Trophoblast cell (in vitro differentiated cells and primary cell): ENCODE data around the gene SARS1.

Experiments
- DNase-seq, 2 donors: peaks; one replicate each; pipeline ENCODE4 v3.0.0-alpha.2; 2016
- H2AFZ ChIP-seq: 2 replicates; pipeline ENCODE4 v1.6.1; 2013; ENCODE audit warnings: low read length, moderate library complexity, mild to moderate bottlenecking; ENCODE audit not compliant: insufficient read depth, poor library complexity
- H2AK5ac ChIP-seq: 2 replicates; pipeline ENCODE4 v1.6.1; 2013; ENCODE audit warnings: mild to moderate bottlenecking, low read length
- H2BK120ac ChIP-seq: 2 replicates; pipeline ENCODE4 v1.6.1; 2013; ENCODE audit warnings: low read length, mild to moderate bottlenecking, moderate library complexity; ENCODE audit not compliant: insufficient read depth, poor library complexity
- H2BK12ac ChIP-seq: 2 replicates; pipeline ENCODE4 v1.6.1; 2013; ENCODE audit warnings: mild to moderate bottlenecking, low read length, moderate library complexity
- H2BK5ac ChIP-seq: 2 replicates; pipeline ENCODE4 v1.6.1; 2013; ENCODE audit warnings: low read length, low read depth, moderate library complexity, mild to moderate bottlenecking; ENCODE audit not compliant: poor library complexity
- H3K14ac ChIP-seq: 2 replicates; pipeline ENCODE4 v1.6.1; 2013; ENCODE audit warnings: mild to moderate bottlenecking, low read length
- H3K18ac ChIP-seq: 2 replicates; pipeline ENCODE4 v1.6.1; 2013; ENCODE audit warnings: mild to moderate bottlenecking, low read length
- H3K23ac ChIP-seq: 2 replicates; pipeline ENCODE4 v1.6.1; 2013; ENCODE audit warnings: low read length
- H3K27ac ChIP-seq: 2 replicates; pipeline ENCODE4 v1.5.1; 2013; ENCODE audit warnings: low read depth, mild to moderate bottlenecking, inconsistent platforms, low read length, moderate library complexity
- H3K27me3 ChIP-seq: 2 replicates; pipeline ENCODE4 v1.6.1; 2013; ENCODE audit warnings: inconsistent platforms, mild to moderate bottlenecking, low read length, moderate library complexity; ENCODE audit not compliant: insufficient read depth
- H3K36me3 ChIP-seq, 2 experiments: 1 replicate in 1 of 2; 2 replicates in 1 of 2; pipeline ENCODE4 v1.6.1; 2013; ENCODE audit warnings: low read length in 2 of 2, mild to moderate bottlenecking in 2 of 2, moderate library complexity in 1 of 2; ENCODE audit not compliant: insufficient read depth in 2 of 2, control insufficient read depth in 1 of 2
- H3K4ac ChIP-seq: 2 replicates; pipeline ENCODE4 v1.6.1; 2013; ENCODE audit warnings: low read depth, mild to moderate bottlenecking, low read length, moderate library complexity
- H3K4me1 ChIP-seq, 2 experiments: 1 replicate in 1 of 2; 2 replicates in 1 of 2; pipeline ENCODE4 v1.6.1; 2013; ENCODE audit warnings: low read length in 2 of 2, mild to moderate bottlenecking in 2 of 2, moderate library complexity in 1 of 2; ENCODE audit not compliant: insufficient read depth in 2 of 2, control insufficient read depth in 1 of 2
- H3K4me2 ChIP-seq: 2 replicates; pipeline ENCODE4 v1.6.1; 2013; ENCODE audit warnings: inconsistent platforms, mild to moderate bottlenecking, low read length, moderate library complexity
- H3K4me3 ChIP-seq: 2 replicates; pipeline ENCODE4 v1.5.1; 2013; ENCODE audit warnings: mild to moderate bottlenecking, low read depth, low read length, inconsistent platforms
- H3K79me1 ChIP-seq: one replicate; pipeline ENCODE4 v1.6.1; 2013; ENCODE audit warnings: low read length
- H3K79me2 ChIP-seq: 2 replicates; pipeline ENCODE4 v1.6.1; 2013; ENCODE audit warnings: low read length, mild to moderate bottlenecking; ENCODE audit not compliant: control insufficient read depth, insufficient read depth, poor library complexity
- H3K9ac ChIP-seq: 2 replicates; pipeline ENCODE4 v1.6.1; 2013; ENCODE audit warnings: mild to moderate bottlenecking, low read length
- H3K9me3 ChIP-seq: 2 replicates; pipeline ENCODE4 v1.6.1; 2013; ENCODE audit warnings: low read depth, mild to moderate bottlenecking, control low read depth, inconsistent platforms, low read length; ENCODE audit not compliant: insufficient read depth
- H4K12ac ChIP-seq: 2 replicates; pipeline ENCODE4 v1.6.1; 2013; ENCODE audit warnings: low read depth, mild to moderate bottlenecking, low read length, moderate library complexity
- H4K8ac ChIP-seq: 2 replicates; pipeline ENCODE4 v1.6.1; 2013; ENCODE audit warnings: low read depth, mild to moderate bottlenecking, low read length, moderate library complexity
- H4K91ac ChIP-seq: one replicate; pipeline ENCODE4 v1.6.1; 2013; ENCODE audit warnings: low read depth, mild to moderate bottlenecking, low read length, moderate library complexity
- WGBS: extraction: QIAGEN DNeasy Blood & Tissue Kit; methylation state at CpG from one replicate; pipeline ENCODE4 v1.1.7; 2013; ENCODE audit warnings: missing lambda C conversion rate; ENCODE audit not compliant: insufficient read length, insufficient coverage; ENCODE audit errors: extremely low coverage; 5-methylcytosine and 5-hydroxymethylcytosine counted together

The SARS1 gene

GRCh38 chr1:109198745-109199144 lies 15.0 kb upstream of the SARS1 start:
- Histone ChIP-seq H4K8ac (no peak overlapping the region), H3K36me3 (no peaks in the 10 kb centered on the region), H3K27ac (peak overlapping the region; percentile 79), H3K18ac (no peak overlapping the region), H2AK5ac (no peak overlapping the region), H3K79me2 (no peaks in the 10 kb centered on the region), H3K9me3 (no peaks in the 10 kb centered on the region), H3K4me1 (peaks cover 17 to 22% of the 10 kb centered on the region in 2 experiments), H2BK120ac (no peak overlapping the region), H4K12ac (no peak overlapping the region), H3K9ac (no peak overlapping the region), H3K23ac (no peak overlapping the region), H3K4me3 (no peak overlapping the region), H2BK12ac (peak overlapping the region; percentile 65), H2AFZ (no peak overlapping the region), H3K27me3 (no peaks in the 10 kb centered on the region), H3K4ac (peak overlapping the region; percentile 4), H2BK5ac (no peak overlapping the region), H3K79me1 (peaks cover 18% of the 10 kb centered on the region), H3K14ac (no peak overlapping the region), H3K4me2 (no peak overlapping the region), H4K91ac (peak overlapping the region; percentile 40)
- WGBS: no CpG with 5 or more reads among the region's 4 CpGs
- no peak for DNase-seq

- Histone ChIP-seq H2AK5ac (peak overlapping the region; percentile 52), H3K4me2 (no peak overlapping the region), H3K36me3 (no peaks in the 10 kb centered on the region), H3K18ac (no peak overlapping the region), H3K27ac (no peak overlapping the region), H2BK120ac (peak overlapping the region; percentile 29), H3K23ac (no peak overlapping the region), H2BK5ac (no peak overlapping the region), H3K4me1 (peaks cover 17 to 22% of the 10 kb centered on the region in 2 experiments), H3K9ac (no peak overlapping the region), H4K8ac (no peak overlapping the region), H4K91ac (peak overlapping the region; percentile 59), H3K4me3 (no peak overlapping the region), H3K27me3 (no peaks in the 10 kb centered on the region), H3K79me1 (peaks cover 16% of the 10 kb centered on the region), H3K4ac (peak overlapping the region; percentile 9), H2BK12ac (peak overlapping the region; percentile 75), H3K79me2 (no peaks in the 10 kb centered on the region), H4K12ac (no peak overlapping the region), H3K14ac (no peak overlapping the region), H3K9me3 (no peaks in the 10 kb centered on the region), H2AFZ (no peak overlapping the region)
- no CpG with 5 or more reads among the region's 10 CpGs for WGBS
- no peak for DNase-seq
These were observed 14.0 kb upstream of the SARS1 start for GRCh38 chr1:109199710-109200109.

GRCh38 chr1:109201123-109201703 lies 12.5 kb upstream of the SARS1 start:
- Histone ChIP-seq H2AFZ (no peak overlapping the region), H3K14ac (no peak overlapping the region), H3K4me3 (no peak overlapping the region), H3K23ac (no peak overlapping the region), H3K9me3 (no peaks in the 10 kb centered on the region), H3K4me2 (no peak overlapping the region), H2BK12ac (peak overlapping the region; percentile 86), H4K12ac (no peak overlapping the region), H3K9ac (no peak overlapping the region), H4K8ac (peak overlapping the region; percentile 65), H3K27ac (no peak overlapping the region), H2BK5ac (no peak overlapping the region), H3K79me2 (no peaks in the 10 kb centered on the region), H3K4ac (no peak overlapping the region), H3K27me3 (no peaks in the 10 kb centered on the region), H2BK120ac (peak overlapping the region; percentile 31), H4K91ac (no peak overlapping the region), H2AK5ac (peak overlapping the region; percentile 76), H3K4me1 (peaks cover 17 to 22% of the 10 kb centered on the region in 2 experiments), H3K36me3 (no peaks in the 10 kb centered on the region), H3K79me1 (peaks cover 16% of the 10 kb centered on the region), H3K18ac (no peak overlapping the region)
- no CpG with 5 or more reads among the region's 2 CpGs for WGBS
- DNase-seq: peak; percentile 50 to 68

- H3K9ac ChIP-seq: no peak overlapping the region
- no peaks in the 10 kb centered on the region for H3K9me3 ChIP-seq
- H2BK120ac ChIP-seq: no peak overlapping the region
- H3K4me1 ChIP-seq: peaks cover 4 to 12% of the 10 kb centered on the region in 2 experiments
- H3K14ac ChIP-seq: no peak overlapping the region
- H4K12ac ChIP-seq: no peak overlapping the region
- DNase-seq: no peak
- H3K27me3 ChIP-seq: no peaks in the 10 kb centered on the region
- H2AFZ ChIP-seq: no peak overlapping the region
- no peak overlapping the region for H2AK5ac ChIP-seq
- no peak overlapping the region for H4K8ac ChIP-seq
- H3K4ac ChIP-seq: no peak overlapping the region
- no CpG with 5 or more reads among the region's 5 CpGs for WGBS
- no peak overlapping the region for H3K18ac ChIP-seq
- no peak overlapping the region for H2BK5ac ChIP-seq
- no peak overlapping the region for H3K27ac ChIP-seq
- no peaks in the 10 kb centered on the region for H3K79me2 ChIP-seq
- no peak overlapping the region for H3K4me2 ChIP-seq
- no peak overlapping the region for H3K23ac ChIP-seq
- H3K79me1 ChIP-seq: peaks cover 2% of the 10 kb centered on the region
- H3K36me3 ChIP-seq: no peaks in the 10 kb centered on the region
- H3K4me3 ChIP-seq: no peak overlapping the region
- no peak overlapping the region for H4K91ac ChIP-seq
- H2BK12ac ChIP-seq: no peak overlapping the region
These were observed 9.2 kb upstream of the SARS1 start for GRCh38 chr1:109204484-109204883.
